ENCODE results near the gene MRPL51.

DNA sequence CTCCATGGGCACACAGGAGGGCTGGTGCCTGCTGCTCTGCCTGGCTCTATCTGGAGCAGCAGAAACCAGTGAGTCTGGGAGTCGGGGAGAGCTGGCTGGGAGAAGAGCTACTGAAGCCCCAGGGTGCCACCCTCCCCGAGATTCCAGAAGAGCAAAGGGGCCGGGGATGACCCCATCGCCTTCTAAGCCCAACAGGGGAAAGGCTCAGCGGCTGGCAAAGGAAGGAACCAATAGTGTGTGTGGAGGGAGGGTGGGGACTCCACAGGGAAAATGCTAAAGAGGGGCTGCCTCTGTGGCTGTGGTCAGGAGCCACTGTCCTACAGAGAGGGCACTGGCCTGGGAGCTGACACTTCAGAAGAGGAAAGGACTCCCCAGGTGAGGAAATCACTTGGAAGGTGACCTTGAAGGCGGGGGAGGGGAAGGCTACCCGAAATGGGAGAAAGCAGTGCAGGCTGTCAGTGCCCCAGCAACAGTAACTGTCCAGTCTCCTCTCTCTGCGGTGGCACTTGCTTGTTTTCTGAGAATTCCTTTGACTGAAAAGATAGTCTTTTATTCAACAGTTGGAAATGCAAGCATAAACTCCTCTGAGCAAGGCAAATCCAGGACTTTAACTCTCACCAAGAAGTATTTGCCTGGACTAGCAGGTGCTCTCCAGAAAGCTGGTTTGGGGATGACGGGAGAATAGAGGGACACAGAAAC, 40.7 kb downstream of the MRPL51 start:
- TF ChIP-seq, protein P1, sequence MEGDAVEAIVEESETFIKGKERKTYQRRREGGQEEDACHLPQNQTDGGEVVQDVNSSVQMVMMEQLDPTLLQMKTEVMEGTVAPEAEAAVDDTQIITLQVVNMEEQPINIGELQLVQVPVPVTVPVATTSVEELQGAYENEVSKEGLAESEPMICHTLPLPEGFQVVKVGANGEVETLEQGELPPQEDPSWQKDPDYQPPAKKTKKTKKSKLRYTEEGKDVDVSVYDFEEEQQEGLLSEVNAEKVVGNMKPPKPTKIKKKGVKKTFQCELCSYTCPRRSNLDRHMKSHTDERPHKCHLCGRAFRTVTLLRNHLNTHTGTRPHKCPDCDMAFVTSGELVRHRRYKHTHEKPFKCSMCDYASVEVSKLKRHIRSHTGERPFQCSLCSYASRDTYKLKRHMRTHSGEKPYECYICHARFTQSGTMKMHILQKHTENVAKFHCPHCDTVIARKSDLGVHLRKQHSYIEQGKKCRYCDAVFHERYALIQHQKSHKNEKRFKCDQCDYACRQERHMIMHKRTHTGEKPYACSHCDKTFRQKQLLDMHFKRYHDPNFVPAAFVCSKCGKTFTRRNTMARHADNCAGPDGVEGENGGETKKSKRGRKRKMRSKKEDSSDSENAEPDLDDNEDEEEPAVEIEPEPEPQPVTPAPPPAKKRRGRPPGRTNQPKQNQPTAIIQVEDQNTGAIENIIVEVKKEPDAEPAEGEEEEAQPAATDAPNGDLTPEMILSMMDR (IDR thresholded peaks at IDR 0.05): no peak
- TF ChIP-seq POLR2A (IDR thresholded peaks at IDR 0.05): no peak

All from heart left ventricle (tissue), 13 donors.